Lower leg skin (tissue), 4 donors: Measurements from ENCODE around the gene GUCY2F. TPM values are rescaled to one million over a fixed set of nuclear protein-coding genes. Genes with fewer than 3 reads are reported as not detected.

Source experiments
- DNase-seq, 2 donors: peaks; one replicate each; pipeline ENCODE4 v3.0.0-alpha.2; 2019; ENCODE audit warnings: low spot score in 2 of 2
- H3K4me3 ChIP-seq: fragments of 200-600 bp; sonication (generic); 2 replicates; pipeline ENCODE4 v1.5.1; 2017; ENCODE audit warnings: mild to moderate bottlenecking, low read depth; ENCODE audit not compliant: poor library complexity, severe bottlenecking
- CTCF ChIP-seq, 3 donors: fragments of 450-650 bp; IDR thresholded peaks; one replicate each; pipeline ENCODE4 v1.5.1; 2016; ENCODE audit warnings: antibody characterized with exemption in 3 of 3, mild to moderate bottlenecking in 3 of 3, moderate library complexity in 2 of 3
- POLR2A ChIP-seq, 2 donors: fragments of 450-650 bp; IDR thresholded peaks; one replicate each; pipeline ENCODE4 v1.6.1; 2016 to 2017; ENCODE audit warnings: antibody characterized with exemption in 2 of 2, mild to moderate bottlenecking in 1 of 2, moderate library complexity in 1 of 2
- WGBS, 2 donors: methylation state at CpG; one replicate each; pipeline ENCODE4 v1.1.5; 2018; 5-methylcytosine and 5-hydroxymethylcytosine counted together
- intact Hi-C: fragments of 100-400 bp; cut with DNase I; formaldehyde crosslinking; loops from one replicate; pipeline ENCODE4 v1.15.0; 2023; ENCODE audit warnings: low total_unique reads
- total RNA-seq, 4 donors: library from RNA; depleted of rRNA; stranded (reverse); fragments of >200 nt; gene quantifications; one replicate each; pipeline ENCODE4 v1.1.0, GENCODE V29; 2016

Gene GUCY2F
- total RNA-seq, 4 donors from 2014 or later: not detected

- DNase-seq: no peak
- no peak for TF ChIP-seq CTCF (IDR thresholded peaks at IDR 0.05)
- no peak for TF ChIP-seq POLR2A (IDR thresholded peaks at IDR 0.05)
- H3K4me3 ChIP-seq: no peak overlapping the region
- intact Hi-C loops: loop anchor here (10.0 kb wide), 1 partner anchor 136 kb away; the partner anchor contains the start of gene KCNE5
- whole genome bisulfite sequencing, 2 donors: 90 to 97% methylated on average over 2 of the region's 2 CpGs
These were observed 7.3 kb upstream of the GUCY2F start for GRCh38 chrX:109489174-109489573.

- no peak for DNase-seq
- H3K4me3 ChIP-seq: no peak overlapping the region
- no peak for TF ChIP-seq POLR2A (IDR thresholded peaks at IDR 0.05)
- TF ChIP-seq CTCF (IDR thresholded peaks at IDR 0.05): no peak
- 47 to 54% methylated on average over 4 of the region's 4 CpGs for WGBS, 2 donors
- intact Hi-C loops: loop anchor here (10.0 kb wide), 1 partner anchor 137 kb away; the partner anchor contains the start of gene KCNE5
These were observed 5.8 kb upstream of the GUCY2F start for GRCh38 chrX:109487640-109488039.

GRCh38 chrX:109485470-109486340 is 3.8 kb upstream of the GUCY2F start:
- 11 to 12% methylated on average over 9 of the region's 9 CpGs for WGBS, 2 donors
- DNase-seq: peak; percentile 44 to 88
- TF ChIP-seq CTCF (IDR thresholded peaks at IDR 0.05): peak in 1 of 3 donors; percentile 65
- no peak for TF ChIP-seq POLR2A (IDR thresholded peaks at IDR 0.05)
- intact Hi-C loops: loop anchor here (10.0 kb wide), 1 partner anchor 139 kb away; the partner anchor contains the start of gene KCNE5
- H3K4me3 ChIP-seq: no peak overlapping the region

GRCh38 chrX:109484886-109485285 is 3.0 kb upstream of the GUCY2F start:
- intact Hi-C loops: loop anchor here (10.0 kb wide), 1 partner anchor 140 kb away; the partner anchor contains the start of gene KCNE5
- H3K4me3 ChIP-seq: no peak overlapping the region
- 90 to 100% methylated on average over 1 of the region's 1 CpG for WGBS, 2 donors
- no peak for DNase-seq
- no peak for TF ChIP-seq CTCF (IDR thresholded peaks at IDR 0.05)
- no peak for TF ChIP-seq POLR2A (IDR thresholded peaks at IDR 0.05)

- intact Hi-C loops: no loop called here
- H3K4me3 ChIP-seq: no peak overlapping the region
- peak in 1 of 2 donors; percentile 13 for DNase-seq
- TF ChIP-seq POLR2A (IDR thresholded peaks at IDR 0.05): no peak
- TF ChIP-seq CTCF (IDR thresholded peaks at IDR 0.05): no peak
- WGBS, 2 donors: 9 to 26% methylated on average over 17 to 23 of the region's 23 CpGs
These were observed 6.6 kb downstream of the GUCY2F start for GRCh38 chrX:109475174-109475891.
